ENCODE results near the gene CIRBP.
A peak's percentile ranks its signal among the peaks of the same experiment; 100 is the strongest.
"Not testable (repeated sequence)": the region's sequence is repeated elsewhere in the genome, so short reads cannot be mapped to it uniquely, and the experiment has no call there.

CIRBP gene

DNA sequence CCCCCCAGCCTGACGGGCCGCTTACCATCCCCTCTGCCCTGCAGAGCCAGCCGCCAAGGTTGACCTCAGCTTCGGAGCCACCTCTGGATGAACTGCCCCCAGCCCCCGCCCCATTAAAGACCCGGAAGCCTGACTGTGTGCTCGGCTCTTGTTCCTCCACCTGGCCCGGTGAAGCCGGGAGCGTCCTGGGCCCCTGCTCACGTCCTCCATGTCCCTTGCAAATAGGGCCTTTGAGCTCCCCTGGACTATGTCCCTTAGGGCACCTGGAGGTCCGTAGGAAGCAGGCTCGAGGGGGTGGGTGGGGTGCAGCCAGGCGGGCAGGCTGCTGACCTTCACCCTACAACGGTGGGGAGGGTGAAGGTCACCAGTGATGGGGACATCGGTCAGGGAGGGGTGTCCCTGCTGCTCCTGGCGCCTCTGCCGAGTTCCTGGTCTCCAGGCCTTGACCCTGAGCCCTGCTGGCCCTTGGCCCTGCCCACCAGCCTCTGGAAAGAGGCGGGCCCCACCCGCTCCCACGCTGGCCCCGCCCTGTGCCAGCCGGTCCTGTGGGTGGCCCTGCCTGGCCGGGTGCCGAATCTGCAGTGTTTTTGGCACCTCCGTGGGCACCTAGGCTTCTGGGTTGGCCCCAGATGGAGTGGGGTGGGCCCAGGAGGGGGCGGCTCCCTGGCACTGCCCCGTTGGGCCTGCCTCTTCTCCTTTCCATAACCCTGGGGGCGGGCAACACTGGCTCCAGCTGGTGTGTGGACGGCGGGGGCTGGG is 24.3 kb upstream of the CIRBP start:
- DNase-seq, result no peak

- no peak for DNase-seq
Measured at GRCh38 chr19:1245494-1246264, 23.5 kb upstream of the CIRBP start.

- not testable (repeated sequence) for DNase-seq
Measured at GRCh38 chr19:1246265-1247087, 22.7 kb upstream of the CIRBP start.

DNA sequence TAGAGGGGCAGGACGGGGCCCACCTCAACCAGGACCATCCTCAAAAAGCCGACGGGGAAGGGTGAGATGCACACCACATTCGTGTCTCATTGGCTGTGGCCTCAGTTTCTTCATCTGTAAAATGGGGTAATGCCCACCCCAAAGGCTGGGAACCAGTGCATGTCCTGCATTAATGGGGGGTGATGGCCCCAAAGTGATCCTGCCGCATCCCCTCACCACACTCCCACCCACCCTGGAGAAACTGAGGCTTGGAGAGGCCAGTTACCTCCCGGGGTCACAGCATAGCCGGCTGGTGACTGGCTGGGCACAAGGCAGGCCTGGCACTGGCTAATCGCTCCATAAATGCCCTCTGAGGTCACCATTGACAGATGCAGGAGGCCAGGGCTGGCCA is 21.4 kb upstream of the CIRBP start:
- no peak for DNase-seq

DNA sequence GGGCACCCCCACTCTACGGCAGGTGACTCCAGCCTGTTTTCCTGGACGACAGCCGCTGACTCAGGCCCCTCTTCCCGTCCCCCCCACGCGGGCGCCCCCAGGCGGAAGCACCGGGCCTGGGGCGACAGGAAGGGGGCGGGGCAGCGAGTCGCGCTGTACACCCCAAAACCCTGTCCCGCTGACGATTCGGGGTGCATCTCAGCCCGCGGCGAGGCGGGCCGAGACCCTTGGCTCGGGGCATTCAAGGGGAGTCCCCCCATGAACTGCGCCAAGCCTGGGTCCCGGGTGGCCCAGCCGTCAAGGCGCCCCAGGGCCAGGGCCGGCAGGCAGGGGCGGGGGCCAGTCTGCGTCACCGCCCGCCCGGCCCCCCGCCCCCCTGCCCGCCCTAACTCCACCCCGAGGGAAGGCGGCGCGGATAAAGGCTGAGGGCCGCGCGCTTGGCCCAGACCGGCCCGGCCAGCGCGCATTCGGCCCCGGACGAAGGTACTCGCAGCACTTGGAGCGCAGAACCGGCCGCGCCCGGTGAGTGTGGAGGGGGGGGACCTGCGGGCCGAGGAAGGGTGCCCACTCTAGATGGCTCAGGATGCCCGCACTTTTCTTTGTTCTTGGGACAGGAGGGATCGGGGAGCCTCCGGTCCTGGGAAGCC is 20.9 kb upstream of the CIRBP start, which contains the start of gene MIDN:
Gene MIDN, plus strand, starts transcription at position 445 of the 647 bp plus-strand sequence. CDS start 1,714 bp downstream, outside the sequence.
- DNase-seq, result peak; percentile 57 to 69

- DNase-seq, result peak; percentile 57 to 69
Measured at GRCh38 chr19:1248786-1249297, 20.3 kb upstream of the CIRBP start.

DNA sequence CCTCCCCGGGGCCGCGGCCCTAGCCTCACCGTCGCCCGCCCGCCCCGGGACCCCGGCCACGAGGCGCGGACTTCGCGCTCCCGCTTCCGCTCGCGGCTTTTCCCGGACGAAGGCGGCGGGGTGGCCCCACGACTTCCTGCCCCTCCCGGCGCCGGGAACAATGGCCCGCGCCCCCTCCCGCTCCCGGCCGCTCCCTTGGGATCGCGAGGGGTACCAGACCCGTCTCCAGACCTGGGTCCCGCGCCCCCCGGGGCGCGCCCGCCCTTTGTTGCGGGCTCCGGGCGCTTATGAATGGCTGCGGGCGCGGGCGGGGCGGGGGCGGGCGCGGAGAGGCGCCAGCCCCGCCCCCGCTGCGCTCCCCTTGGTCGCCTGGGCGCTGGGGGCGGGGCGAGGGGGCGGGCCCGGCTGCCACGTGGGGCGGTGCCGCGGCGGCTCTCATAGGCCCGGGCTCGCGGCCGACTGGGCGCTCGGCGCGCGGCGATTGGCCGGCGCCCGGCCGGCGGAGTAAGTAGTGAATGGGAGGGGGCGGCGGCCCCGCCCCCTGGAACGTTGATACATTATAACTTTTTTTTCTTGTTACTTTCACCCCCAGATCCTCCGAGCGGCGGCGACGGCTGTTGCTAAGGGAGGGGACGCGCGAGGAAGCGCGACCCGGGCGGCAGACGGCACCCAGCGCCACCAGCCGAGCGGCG is 19.7 kb upstream of the CIRBP start:
- DNase-seq, result peak; percentile 90

DNA sequence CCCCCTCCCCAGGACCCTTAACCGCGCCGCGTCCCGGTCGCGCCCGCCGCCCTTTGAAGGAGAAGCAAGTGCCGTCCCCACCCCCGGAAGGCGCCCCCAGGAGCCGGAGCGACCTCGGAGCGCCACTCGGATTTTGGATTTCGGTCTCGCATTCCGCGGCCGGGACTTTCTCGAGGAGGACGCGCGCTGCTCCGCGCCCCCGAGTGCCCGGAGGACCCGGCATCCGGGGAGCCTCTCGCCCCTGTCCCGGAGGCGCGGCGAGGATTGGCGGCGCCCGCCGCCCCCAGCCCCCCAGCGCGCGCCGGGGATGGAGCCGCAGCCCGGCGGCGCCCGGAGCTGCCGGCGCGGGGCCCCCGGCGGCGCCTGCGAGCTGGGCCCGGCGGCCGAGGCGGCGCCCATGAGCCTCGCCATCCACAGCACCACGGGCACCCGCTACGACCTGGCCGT is 19.1 kb upstream of the CIRBP start:
- no peak for DNase-seq

DNA sequence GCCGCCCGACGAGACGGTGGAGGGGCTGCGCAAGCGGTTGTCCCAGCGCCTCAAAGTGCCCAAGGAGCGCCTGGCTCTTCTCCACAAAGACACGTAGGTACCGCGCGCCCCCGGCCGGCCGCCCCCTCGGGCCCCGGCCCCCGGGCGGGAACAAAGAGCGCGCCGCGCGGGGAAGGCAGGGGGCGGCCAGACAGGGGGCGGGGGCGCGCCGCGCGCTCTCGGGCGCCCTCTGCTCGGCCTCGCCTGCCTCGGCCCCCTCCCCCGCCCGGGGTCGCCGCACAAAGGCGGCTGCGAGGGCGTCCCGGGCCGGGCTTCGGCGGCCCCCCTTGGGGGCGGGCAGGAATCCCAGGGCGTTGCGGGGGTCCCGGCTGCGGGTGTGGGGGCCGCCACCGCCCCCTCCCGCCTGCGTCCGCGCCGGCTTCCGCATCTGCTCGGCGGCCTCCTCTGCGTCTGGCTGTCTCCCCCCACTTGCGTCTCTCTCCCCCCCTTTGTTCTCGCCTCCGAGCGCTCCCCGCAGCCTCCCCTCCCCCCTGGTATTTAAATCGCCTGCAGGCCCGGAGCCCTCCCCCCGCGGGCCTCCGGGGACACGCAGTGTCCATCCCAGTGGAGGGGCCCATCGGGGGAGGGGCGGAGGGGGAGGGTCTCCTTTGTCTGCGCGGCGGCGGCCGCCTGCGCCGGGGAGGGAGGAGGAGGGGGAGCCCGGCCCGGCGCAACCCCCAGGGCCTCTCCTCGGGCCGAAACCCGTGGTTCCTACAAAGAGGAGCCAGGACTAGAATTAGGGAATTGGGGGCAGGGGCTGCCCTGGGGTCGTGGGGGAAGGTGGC is 18.5 kb upstream of the CIRBP start:
- peak; percentile 45 to 54 for DNase-seq

GRCh38 chr19:1251330-1252220 is 17.6 kb upstream of the CIRBP start:
- DNase-seq, result peak; percentile 63 to 84

DNA sequence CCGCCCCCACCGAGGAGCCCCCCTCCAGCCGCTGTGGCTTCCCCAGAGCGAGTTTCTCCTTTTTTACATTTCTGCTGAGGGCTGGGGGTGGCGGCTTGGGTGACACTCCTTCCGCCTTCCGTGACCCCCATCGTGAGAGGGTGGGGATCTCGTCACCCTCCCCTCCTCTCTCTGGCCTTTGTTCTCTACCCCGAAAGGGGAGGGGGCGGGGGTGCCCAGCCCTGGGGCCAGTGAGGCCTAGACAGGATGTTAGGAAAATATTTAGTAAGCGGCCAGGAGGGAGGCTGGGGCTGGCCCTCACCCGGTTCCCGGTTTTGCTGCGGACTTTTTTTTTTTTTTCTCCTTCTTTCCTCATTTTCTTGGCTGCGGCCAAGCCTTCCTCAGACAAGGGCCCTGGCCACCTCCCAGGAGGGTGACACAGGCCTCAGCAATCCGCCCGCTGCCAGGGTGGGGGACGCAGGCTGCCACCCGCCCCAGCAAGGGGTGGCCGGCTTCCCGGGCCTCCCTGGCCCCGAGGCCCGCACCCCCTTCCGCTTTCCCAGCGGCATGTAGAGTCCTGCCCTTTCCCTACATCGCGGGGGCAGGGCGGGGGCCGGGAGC is 16.8 kb upstream of the CIRBP start:
- DNase-seq, result peak; percentile 86 to 90

- peak; percentile 96 to 99 for DNase-seq
Measured at GRCh38 chr19:1252821-1253513, 16.2 kb upstream of the CIRBP start.

- peak in 1 of 2 experiments; percentile 57 for DNase-seq
Measured at GRCh38 chr19:1253514-1254080, 15.5 kb upstream of the CIRBP start.

DNA sequence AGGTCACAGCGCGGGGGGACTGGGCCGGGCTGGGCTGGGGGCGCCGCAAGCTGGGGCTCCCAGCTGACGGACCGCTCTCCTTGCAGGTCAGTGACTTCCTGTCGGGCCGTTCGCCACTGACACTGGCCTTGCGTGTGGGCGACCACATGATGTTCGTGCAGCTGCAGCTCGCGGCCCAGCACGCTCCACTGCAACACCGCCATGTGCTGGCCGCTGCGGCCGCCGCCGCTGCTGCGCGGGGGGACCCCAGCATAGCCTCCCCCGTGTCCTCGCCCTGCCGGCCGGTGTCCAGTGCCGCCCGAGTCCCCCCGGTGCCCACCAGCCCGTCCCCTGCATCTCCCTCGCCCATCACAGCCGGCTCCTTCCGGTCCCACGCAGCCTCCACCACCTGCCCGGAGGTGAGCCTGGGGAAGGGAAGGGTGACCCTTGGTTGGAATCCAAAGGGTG is 15.0 kb upstream of the CIRBP start:
- DNase-seq, result no peak

- no peak for DNase-seq
Measured at GRCh38 chr19:1254530-1255185, 14.5 kb upstream of the CIRBP start.

- DNase-seq, result no peak
Measured at GRCh38 chr19:1255186-1256161, 13.7 kb upstream of the CIRBP start.

All from Kasumi-1 (cell line).